ACC112 (cell line): Measurements from ENCODE around the gene PHF2.

Experiments used
- H2AFZ ChIP-seq: fragments of 200-600 bp; sonication (generic); one replicate; pipeline ENCODE4 v1.6.0; 2017; ENCODE audit warnings: antibody characterized with exemption, low read length; ENCODE audit not compliant: unreplicated experiment
- H3K27ac ChIP-seq: fragments of 200-600 bp; sonication (generic); 2 replicates; pipeline ENCODE4 v1.5.1; 2014; ENCODE audit warnings: low read depth, mild to moderate bottlenecking, antibody characterized with exemption, low read length, moderate library complexity
- H3K27me3 ChIP-seq: fragments of 200-600 bp; sonication (generic); 2 replicates; pipeline ENCODE4 v1.6.1; 2014; ENCODE audit warnings: mild to moderate bottlenecking, antibody characterized with exemption, low read length, moderate library complexity, mixed read lengths; ENCODE audit not compliant: insufficient read depth
- H3K36me3 ChIP-seq: fragments of 200-600 bp; sonication (generic); 2 replicates; pipeline ENCODE4 v1.6.1; 2016; ENCODE audit warnings: mild to moderate bottlenecking, antibody characterized with exemption, low read length, moderate library complexity, mixed read lengths; ENCODE audit not compliant: insufficient read depth
- H3K4me1 ChIP-seq: fragments of 200-600 bp; sonication (generic); one replicate; pipeline ENCODE4 v1.6.1; 2016; ENCODE audit warnings: low read length, mixed read lengths; ENCODE audit not compliant: insufficient read depth, unreplicated experiment, control insufficient read depth
- H3K4me3 ChIP-seq: fragments of 200-600 bp; sonication (generic); 2 replicates; pipeline ENCODE4 v1.5.1; 2014; ENCODE audit warnings: mild to moderate bottlenecking, low read depth, low read length
- H3K79me2 ChIP-seq: fragments of 200-600 bp; sonication (generic); one replicate; pipeline ENCODE4 v1.6.0; 2016; ENCODE audit warnings: low read length; ENCODE audit not compliant: control insufficient read depth, unreplicated experiment, insufficient read depth

The PHF2 gene

GRCh38 chr9:93567271-93567959 lies 9.0 kb upstream of the PHF2 start:
- Histone ChIP-seq H3K27ac (peak overlapping the region; percentile 68), H3K79me2 (peaks cover 6% of the 10 kb centered on the region), H3K36me3 (peaks cover 12% of the 10 kb centered on the region), H2AFZ (peak overlapping the region; percentile 45), H3K4me1 (peaks cover 9% of the 10 kb centered on the region), H3K4me3 (peak overlapping the region; percentile 87), H3K27me3 (no peaks in the 10 kb centered on the region)

GRCh38 chr9:93568169-93568568 lies 8.2 kb upstream of the PHF2 start:
- Histone ChIP-seq H3K27ac (no peak overlapping the region), H3K27me3 (no peaks in the 10 kb centered on the region), H2AFZ (no peak overlapping the region), H3K4me1 (peaks cover 9% of the 10 kb centered on the region), H3K36me3 (peaks cover 12% of the 10 kb centered on the region), H3K79me2 (peaks cover 6% of the 10 kb centered on the region), H3K4me3 (no peak overlapping the region)

GRCh38 chr9:93569621-93570174 lies 6.7 kb upstream of the PHF2 start:
- Histone ChIP-seq H2AFZ (no peak overlapping the region), H3K27me3 (no peaks in the 10 kb centered on the region), H3K4me3 (no peak overlapping the region), H3K27ac (no peak overlapping the region), H3K79me2 (peaks cover 6% of the 10 kb centered on the region), H3K4me1 (peaks cover 9% of the 10 kb centered on the region), H3K36me3 (peaks cover 12% of the 10 kb centered on the region)

- Histone ChIP-seq H3K4me3 (no peak overlapping the region), H3K27ac (no peak overlapping the region), H3K27me3 (no peaks in the 10 kb centered on the region), H3K36me3 (peaks cover 12% of the 10 kb centered on the region), H2AFZ (no peak overlapping the region), H3K4me1 (peaks cover 9% of the 10 kb centered on the region), H3K79me2 (peaks cover 13% of the 10 kb centered on the region)
These were observed 4.2 kb upstream of the PHF2 start for GRCh38 chr9:93572221-93572620.

GRCh38 chr9:93572636-93573515 lies 3.5 kb upstream of the PHF2 start:
- peaks cover 12% of the 10 kb centered on the region for H3K36me3 ChIP-seq
- no peak overlapping the region for H3K4me3 ChIP-seq
- peaks cover 15% of the 10 kb centered on the region for H3K79me2 ChIP-seq
- H3K27me3 ChIP-seq, result no peaks in the 10 kb centered on the region
- H3K27ac ChIP-seq, result no peak overlapping the region
- H3K4me1 ChIP-seq, result peaks cover 8% of the 10 kb centered on the region
- no peak overlapping the region for H2AFZ ChIP-seq

GRCh38 chr9:93573516-93573828 lies 2.9 kb upstream of the PHF2 start:
- no peak overlapping the region for H3K27ac ChIP-seq
- peaks cover 12% of the 10 kb centered on the region for H3K4me1 ChIP-seq
- no peak overlapping the region for H2AFZ ChIP-seq
- H3K36me3 ChIP-seq, result peaks cover 12% of the 10 kb centered on the region
- peaks cover 20% of the 10 kb centered on the region for H3K79me2 ChIP-seq
- no peaks in the 10 kb centered on the region for H3K27me3 ChIP-seq
- no peak overlapping the region for H3K4me3 ChIP-seq

GRCh38 chr9:93574091-93574899 lies 2.1 kb upstream of the PHF2 start:
- Histone ChIP-seq H3K27ac (no peak overlapping the region), H3K4me1 (peaks cover 12% of the 10 kb centered on the region), H3K79me2 (peaks cover 27% of the 10 kb centered on the region), H3K27me3 (no peaks in the 10 kb centered on the region), H2AFZ (no peak overlapping the region), H3K4me3 (no peak overlapping the region; the same call in 1 of the 2 replicates), H3K36me3 (peaks cover 12% of the 10 kb centered on the region)

- H3K27me3 ChIP-seq, result no peaks in the 10 kb centered on the region
- H3K36me3 ChIP-seq, result peaks cover 8% of the 10 kb centered on the region
- peaks cover 12% of the 10 kb centered on the region for H3K4me1 ChIP-seq
- H3K79me2 ChIP-seq, result peaks cover 35% of the 10 kb centered on the region
- H2AFZ ChIP-seq, result peak overlapping the region; percentile 65
- H3K27ac ChIP-seq, result no peak overlapping the region
- peak overlapping the region; percentile 82 for H3K4me3 ChIP-seq
These were observed 1.2 kb upstream of the PHF2 start for GRCh38 chr9:93574900-93575795.

GRCh38 chr9:93575796-93576257 lies 557 bp upstream of the PHF2 start:
- peak overlapping the region; percentile 82 for H3K4me3 ChIP-seq

More at GRCh38 chr9:93575796-93576257, 557 bp upstream of the PHF2 start:
- Histone ChIP-seq H3K27ac (no peak overlapping the region), H3K36me3 (peaks cover under 1% of the 10 kb centered on the region), H3K79me2 (peaks cover 42% of the 10 kb centered on the region), H2AFZ (peak overlapping the region; percentile 65), H3K4me1 (peaks cover 12% of the 10 kb centered on the region), H3K27me3 (no peaks in the 10 kb centered on the region)
